Breast epithelium (tissue), 3 donors: ENCODE results near the gene PTPRK.

Source experiments
- POLR2AphosphoS5 ChIP-seq, 3 donors: sonication (generic); formaldehyde crosslinking; IDR thresholded peaks; one replicate each; pipeline ENCODE4 v1.6.1; 2017; ENCODE audit warnings: antibody characterized with exemption in 3 of 3
- TF ChIP-seq, protein P1 (sequence below), 3 donors: fragments of 450-650 bp; IDR thresholded peaks; one replicate each; pipeline ENCODE4 v1.5.1; 2016 to 2017; ENCODE audit warnings: antibody characterized with exemption in 3 of 3, mild to moderate bottlenecking in 3 of 3, moderate library complexity in 3 of 3

DNA sequence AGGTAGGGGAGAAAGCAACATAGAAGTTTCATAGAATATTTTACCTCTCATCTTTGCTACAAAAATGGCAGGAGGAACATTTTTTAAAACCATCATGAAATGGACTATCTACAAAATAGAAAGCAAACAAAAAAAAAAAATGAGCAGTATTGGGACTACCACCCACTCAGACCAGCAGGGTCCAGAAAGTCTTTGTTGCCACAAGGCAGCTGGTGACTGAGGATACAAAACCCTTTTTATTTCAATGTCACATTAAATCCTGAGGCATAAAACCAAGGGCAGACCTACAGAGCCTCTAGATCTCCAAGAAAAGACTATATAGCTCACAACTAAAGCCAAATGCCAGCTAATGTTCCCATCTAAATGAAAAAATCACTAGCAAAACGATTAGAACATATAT lies 282.2 kb downstream of the PTPRK start:
- TF ChIP-seq POLR2AphosphoS5 (IDR thresholded peaks at IDR 0.05): no peak
- TF ChIP-seq, protein P1, sequence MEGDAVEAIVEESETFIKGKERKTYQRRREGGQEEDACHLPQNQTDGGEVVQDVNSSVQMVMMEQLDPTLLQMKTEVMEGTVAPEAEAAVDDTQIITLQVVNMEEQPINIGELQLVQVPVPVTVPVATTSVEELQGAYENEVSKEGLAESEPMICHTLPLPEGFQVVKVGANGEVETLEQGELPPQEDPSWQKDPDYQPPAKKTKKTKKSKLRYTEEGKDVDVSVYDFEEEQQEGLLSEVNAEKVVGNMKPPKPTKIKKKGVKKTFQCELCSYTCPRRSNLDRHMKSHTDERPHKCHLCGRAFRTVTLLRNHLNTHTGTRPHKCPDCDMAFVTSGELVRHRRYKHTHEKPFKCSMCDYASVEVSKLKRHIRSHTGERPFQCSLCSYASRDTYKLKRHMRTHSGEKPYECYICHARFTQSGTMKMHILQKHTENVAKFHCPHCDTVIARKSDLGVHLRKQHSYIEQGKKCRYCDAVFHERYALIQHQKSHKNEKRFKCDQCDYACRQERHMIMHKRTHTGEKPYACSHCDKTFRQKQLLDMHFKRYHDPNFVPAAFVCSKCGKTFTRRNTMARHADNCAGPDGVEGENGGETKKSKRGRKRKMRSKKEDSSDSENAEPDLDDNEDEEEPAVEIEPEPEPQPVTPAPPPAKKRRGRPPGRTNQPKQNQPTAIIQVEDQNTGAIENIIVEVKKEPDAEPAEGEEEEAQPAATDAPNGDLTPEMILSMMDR (IDR thresholded peaks at IDR 0.05): no peak
